Measurements from ENCODE around the gene TSPAN7.

TSPAN7 gene

DNA sequence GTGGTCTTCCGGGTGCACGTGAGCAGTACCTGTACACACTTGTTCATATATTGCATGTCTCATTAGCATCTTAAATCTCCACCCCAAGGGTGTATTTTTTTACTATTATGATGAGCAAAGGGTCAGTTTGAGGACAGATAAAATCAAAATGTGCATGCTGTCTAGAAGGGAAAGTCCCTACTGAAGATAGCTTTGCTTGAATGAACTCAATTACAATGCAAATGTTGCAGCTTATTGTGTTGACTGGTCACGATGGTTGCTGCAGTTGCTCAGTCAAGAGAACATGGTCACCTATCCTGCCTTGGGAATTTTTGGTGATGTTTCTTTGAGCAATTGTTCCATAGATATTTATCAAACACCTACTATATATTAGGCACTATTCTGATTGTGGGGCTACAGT, 136.1 kb downstream of the TSPAN7 start:
- DNase-seq, result no peak

DNA sequence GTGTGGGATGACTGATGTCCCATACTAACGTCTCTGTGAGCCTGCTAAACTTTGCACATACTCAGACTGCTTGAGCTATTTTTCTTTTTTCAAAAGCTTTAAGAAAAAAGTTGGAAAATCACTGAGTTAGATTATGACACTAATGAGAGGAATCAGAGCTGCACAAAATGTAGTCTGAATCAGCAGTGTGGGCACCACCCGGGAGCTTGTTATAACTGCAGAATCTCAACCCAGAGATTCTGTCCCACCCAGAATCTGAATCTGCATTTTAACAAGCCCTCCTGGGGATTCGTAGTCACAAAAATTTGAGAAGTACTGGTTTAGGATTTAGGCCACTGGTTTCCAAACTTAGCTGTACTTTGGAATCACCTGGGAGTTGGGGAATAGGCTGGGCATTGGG, 137.8 kb downstream of the TSPAN7 start:
- no peak for DNase-seq

GRCh38 chrX:38699696-38700095, 138.4 kb downstream of the TSPAN7 start:
- DNase-seq, result no peak

DNA sequence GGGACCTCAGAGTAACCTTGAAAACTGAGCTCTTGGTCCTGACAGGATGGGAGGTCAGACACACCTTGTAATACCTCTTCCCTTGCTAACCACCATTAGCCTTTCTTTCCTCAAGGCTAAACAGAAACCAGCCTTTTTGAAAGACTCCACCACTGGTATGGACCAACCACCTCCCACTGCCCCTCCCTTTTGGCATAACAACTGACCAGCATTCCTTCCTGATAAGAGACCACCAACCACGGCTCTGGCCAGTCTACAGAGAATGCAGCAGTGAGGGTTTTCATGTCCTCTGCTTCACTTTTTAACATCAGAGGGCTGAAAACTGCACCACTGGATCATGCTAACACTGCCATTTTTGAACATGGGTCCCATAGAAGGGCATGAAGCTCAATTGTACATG, 139.7 kb downstream of the TSPAN7 start:
- DNase-seq, result no peak

- no peak for DNase-seq
Measured at GRCh38 chrX:38704146-38704882, 143.0 kb downstream of the TSPAN7 start.

- no peak for DNase-seq
Measured at GRCh38 chrX:38717871-38718270, 156.5 kb downstream of the TSPAN7 start.

GRCh38 chrX:38718311-38718710, 157.0 kb downstream of the TSPAN7 start:
- DNase-seq, result no peak

GRCh38 chrX:38726612-38727011, 165.3 kb downstream of the TSPAN7 start:
- DNase-seq, result no peak

- DNase-seq, result no peak
Measured at GRCh38 chrX:38727668-38728067, 166.3 kb downstream of the TSPAN7 start.

- DNase-seq, result no peak
Measured at GRCh38 chrX:38732866-38733265, 171.5 kb downstream of the TSPAN7 start.
